ENCODE data around the gene ZCCHC14. TPM values are rescaled to one million over a fixed set of nuclear protein-coding genes. Genes with fewer than 3 reads are reported as not detected.

ZCCHC14 gene
- total and polyA plus RNA-seq, 2 donors (not counting 1 experiment from before 2014, with no cell fraction given) = 0.70 to 4.4 TPM

- Mint-ChIP-seq H3K4me3 (no peak overlapping the region), H3K27me3 (no peaks in the 10 kb centered on the region), H3K4me1 (no peaks in the 10 kb centered on the region), H3K9me3 (ENCODE audit: insufficient read depth) (no peaks in the 10 kb centered on the region), H3K27ac (no peak overlapping the region)
- TF ChIP-seq CTCF (IDR thresholded peaks at IDR 0.05) = no peak
- TF ChIP-seq EZH2 (IDR thresholded peaks at IDR 0.05; ENCODE audit: borderline replicate concordance, insufficient read depth, low read depth, low read length, poor library complexity, severe bottlenecking) = no peak
- no peak for DNase-seq
- Histone ChIP-seq H3K27ac (ENCODE audit: low read length in 2 of 2) (no peak overlapping the region), H3K9ac (ENCODE audit: low read length) (no peak overlapping the region), H3K9me3 (ENCODE audit: control extremely low read depth in 1 of 3, control insufficient read depth in 2 of 3, insufficient read depth in 1 of 3, low read length in 2 of 3) (no peaks in the 10 kb centered on the region), H2AFZ (ENCODE audit: insufficient read depth, low read depth, low read length, poor library complexity, severe bottlenecking) (no peak overlapping the region), H3K27me3 (replicated peaks in 1 of 4; ENCODE audit: control extremely low read depth in 1 of 4, control insufficient read depth in 3 of 4, insufficient read depth in 4 of 4, low read length in 3 of 4) (no peaks in the 10 kb centered on the region), H3K79me2 (ENCODE audit: control insufficient read depth, insufficient read depth, low read length) (no peaks in the 10 kb centered on the region), H3K4me1 (ENCODE audit: control insufficient read depth in 2 of 2, insufficient read depth in 2 of 2, low read length in 2 of 2) (no peaks in the 10 kb centered on the region), H3K4me2 (replicated peaks; ENCODE audit: low read depth, low read length, poor library complexity, severe bottlenecking) (no peak overlapping the region), H3K36me3 (replicated peaks in 1 of 2; ENCODE audit: control extremely low read depth in 1 of 2, control insufficient read depth in 1 of 2, extremely low read depth in 1 of 2, insufficient read depth in 2 of 2, low read length in 1 of 2) (no peaks in the 10 kb centered on the region), H4K20me1 (ENCODE audit: control insufficient read depth, insufficient read depth, low read length, poor library complexity, severe bottlenecking) (no peaks in the 10 kb centered on the region), H3K4me3 (ENCODE audit: control extremely low read depth in 1 of 5, extremely low read depth in 1 of 5, insufficient read depth in 1 of 5, low read depth in 2 of 5, low read length in 4 of 5) (no peak overlapping the region)
- CTCF ChIA-PET = no interaction called here
- no peak for ATAC-seq (ENCODE audit: low read depth)
- POLR2A ChIA-PET = no interaction called here
- 92% methylated on average over 9 of the region's 18 CpGs for WGBS (ENCODE audit: insufficient coverage)
- intact Hi-C loops (cut with micrococcal nuclease) = no loop called here
Measured at GRCh38 chr16:87426423-87427215, 66.2 kb downstream of the ZCCHC14 start.

- ATAC-seq (ENCODE audit: low read depth) = no peak
- H3K27ac ChIP-seq (ENCODE audit: low read length in 2 of 2) = no peak overlapping the region
- Mint-ChIP-seq H3K4me3 (no peak overlapping the region), H3K27ac (no peak overlapping the region), H3K27me3 (no peaks in the 10 kb centered on the region), H3K9me3 (ENCODE audit: insufficient read depth) (no peaks in the 10 kb centered on the region), H3K4me1 (no peaks in the 10 kb centered on the region)
- no peaks in the 10 kb centered on the region for H3K79me2 ChIP-seq (ENCODE audit: control insufficient read depth, insufficient read depth, low read length)
- no peak overlapping the region for H3K9ac ChIP-seq (ENCODE audit: low read length)
- H3K4me1 ChIP-seq (ENCODE audit: control insufficient read depth in 2 of 2, insufficient read depth in 2 of 2, low read length in 2 of 2) = no peaks in the 10 kb centered on the region
- no peaks in the 10 kb centered on the region for H3K27me3 ChIP-seq (replicated peaks in 1 of 4; ENCODE audit: control extremely low read depth in 1 of 4, control insufficient read depth in 3 of 4, insufficient read depth in 4 of 4, low read length in 3 of 4)
- POLR2A ChIA-PET = no interaction called here
- TF ChIP-seq CTCF (IDR thresholded peaks at IDR 0.05) (no peak), EZH2 (IDR thresholded peaks at IDR 0.05; ENCODE audit: borderline replicate concordance, insufficient read depth, low read depth, low read length, poor library complexity, severe bottlenecking) (no peak)
- intact Hi-C loops (cut with micrococcal nuclease) = no loop called here
- CTCF ChIA-PET = interaction anchor here (0.7 kb wide), 1 partner anchor 8 kb away, joined by 3 read pairs; no protein-coding TSS in a partner anchor
- no peak for DNase-seq
- H3K4me3 ChIP-seq (ENCODE audit: control extremely low read depth in 1 of 5, extremely low read depth in 1 of 5, insufficient read depth in 1 of 5, low read depth in 2 of 5, low read length in 4 of 5) = no peak overlapping the region
- H3K36me3 ChIP-seq (replicated peaks in 1 of 2; ENCODE audit: control extremely low read depth in 1 of 2, control insufficient read depth in 1 of 2, extremely low read depth in 1 of 2, insufficient read depth in 2 of 2, low read length in 1 of 2) = no peaks in the 10 kb centered on the region
- H2AFZ ChIP-seq (ENCODE audit: insufficient read depth, low read depth, low read length, poor library complexity, severe bottlenecking) = no peak overlapping the region
- no peak overlapping the region for H3K4me2 ChIP-seq (replicated peaks; ENCODE audit: low read depth, low read length, poor library complexity, severe bottlenecking)
- H4K20me1 ChIP-seq (ENCODE audit: control insufficient read depth, insufficient read depth, low read length, poor library complexity, severe bottlenecking) = no peaks in the 10 kb centered on the region
- no peaks in the 10 kb centered on the region for H3K9me3 ChIP-seq (ENCODE audit: control extremely low read depth in 1 of 3, control insufficient read depth in 2 of 3, insufficient read depth in 1 of 3, low read length in 2 of 3)
- WGBS (ENCODE audit: insufficient coverage) = 92% methylated on average over 12 of the region's 12 CpGs
Measured at GRCh38 chr16:87425941-87426340, 66.9 kb downstream of the ZCCHC14 start.

Measured in B cell (primary cell).